H1 (cell line): Measurements from ENCODE around the gene DTNB. TPM values are rescaled to one million over a fixed set of nuclear protein-coding genes. Genes with fewer than 3 reads are reported as not detected.
A peak's percentile ranks its signal among the peaks of the same experiment; 100 is the strongest.

Experiments used
- CTCF ChIA-PET: fragments of 300-600 bp; sonication (Branson Sonifier 250); formaldehyde crosslinking; loops from one replicate; lab custom pipeline; 2021; ENCODE audit not compliant: partially characterized antibody; lab: Charles Lee
- POLR2A ChIA-PET: fragments of 300-600 bp; sonication (Branson Sonifier 250); formaldehyde crosslinking; loops from one replicate; lab custom pipeline; 2021; ENCODE audit warnings: inconsistent platforms; ENCODE audit not compliant: partially characterized antibody; lab: Charles Lee
- DNase-seq, 2 experiments: peaks; one replicate each; pipeline versions ENCODE4 v3.0.0 to v3.0.0-alpha.2; 2010 to 2022; ENCODE audit warnings: low spot score in 2 of 2, low read depth in 1 of 2, mixed read lengths in 1 of 2
- FAIRE-seq: peaks from 2 replicates; lab custom pipeline; 2011; peaks lifted over from hg19 to GRCh38; lab: Jason Lieb, UNC
- H2AFZ ChIP-seq: 2 replicates; pipeline ENCODE4 v1.8.1; 2012; ENCODE audit warnings: low read length, inconsistent platforms
- H2AK5ac ChIP-seq: 2 replicates; pipeline ENCODE4 v1.6.1; 2013; ENCODE audit warnings: low read depth, low read length
- H2BK120ac ChIP-seq: replicated peaks from 2 replicates; pipeline ENCODE3; 2013; ENCODE audit warnings: low read depth, low read length, inconsistent platforms
- H2BK12ac ChIP-seq: 2 replicates; pipeline ENCODE4 v1.6.1; 2013; ENCODE audit warnings: low read depth, low read length
- H2BK15ac ChIP-seq: 2 replicates; pipeline ENCODE4 v1.6.1; 2013; ENCODE audit warnings: low read length
- H2BK20ac ChIP-seq: 2 replicates; pipeline ENCODE4 v1.6.1; 2013; ENCODE audit warnings: low read length
- H2BK5ac ChIP-seq: 2 replicates; pipeline ENCODE4 v1.6.1; 2013; ENCODE audit warnings: low read depth, low read length
- H3K14ac ChIP-seq: 2 replicates; pipeline ENCODE4 v1.6.1; 2013; ENCODE audit warnings: inconsistent platforms; ENCODE audit not compliant: insufficient read length
- H3K18ac ChIP-seq: 2 replicates; pipeline ENCODE4 v1.6.1; 2013; ENCODE audit warnings: low read length; ENCODE audit errors: extremely low read depth
- H3K23ac ChIP-seq: 2 replicates; pipeline ENCODE4 v1.6.1; 2013; ENCODE audit warnings: inconsistent platforms; ENCODE audit not compliant: insufficient read length
- H3K23me2 ChIP-seq: 2 replicates; pipeline ENCODE4 v1.6.1; 2013; ENCODE audit warnings: low read depth, low read length
- H3K27ac ChIP-seq: 2 replicates; pipeline ENCODE4 v1.6.1; 2011; ENCODE audit warnings: low read depth, low read length, inconsistent platforms
- H3K27me3 ChIP-seq, 4 experiments: replicated peaks in 1 of 4; 1 replicate in 1 of 4; 2 replicates in 3 of 4; pipeline versions ENCODE4 v1.6.1 to v1.8.1; 2011 to 2013; ENCODE audit warnings: low read length in 3 of 4, mild to moderate bottlenecking in 3 of 4, inconsistent platforms in 2 of 4, mixed read lengths in 2 of 4, moderate library complexity in 1 of 4; ENCODE audit not compliant: control insufficient read depth in 3 of 4, insufficient read depth in 3 of 4; ENCODE audit errors: extremely low read depth in 1 of 4
- H3K36me3 ChIP-seq, 4 experiments: 2 replicates each; pipeline versions ENCODE4 v1.6.1 to v1.8.1; 2011 to 2013; ENCODE audit warnings: mild to moderate bottlenecking in 4 of 4, low read length in 3 of 4, moderate library complexity in 2 of 4, control low read depth in 1 of 4, inconsistent platforms in 1 of 4; ENCODE audit not compliant: insufficient read depth in 4 of 4, control insufficient read depth in 2 of 4
- H3K4ac ChIP-seq: replicated peaks from 2 replicates; pipeline ENCODE3; 2013; ENCODE audit warnings: low read length, low read depth, mixed read lengths, inconsistent platforms; ENCODE audit not compliant: insufficient read length
- H3K4me1 ChIP-seq, 4 experiments: replicated peaks in 1 of 4; 1 replicate in 1 of 4; 2 replicates in 3 of 4; pipeline versions ENCODE4 v1.6.1 to v1.8.1; 2011 to 2013; ENCODE audit warnings: low read length in 3 of 4, inconsistent platforms in 2 of 4, mixed read lengths in 1 of 4; ENCODE audit not compliant: insufficient read depth in 4 of 4, control insufficient read depth in 3 of 4
- H3K4me2 ChIP-seq, 2 experiments: 2 replicates each; pipeline versions ENCODE4 v1.6.1 to v1.8.1; 2011 to 2013; ENCODE audit warnings: low read depth in 2 of 2, low read length in 2 of 2, control low read depth in 1 of 2, inconsistent platforms in 1 of 2, mild to moderate bottlenecking in 1 of 2; ENCODE audit not compliant: insufficient read depth in 1 of 2
- H3K4me3 ChIP-seq, 4 experiments: fragments of 200-600, 300-600 bp in 1 of 4; sonication (generic), shearing (Covaris generic), sonication (Bioruptor Twin) in 1 of 4; 2 replicates each; pipeline versions ENCODE4 v1.5.1 to v1.8.1; 2011 to 2016; ENCODE audit warnings: low read length in 4 of 4, low read depth in 3 of 4, control low read depth in 2 of 4, inconsistent platforms in 2 of 4, mild to moderate bottlenecking in 2 of 4, mixed read lengths in 1 of 4, moderate library complexity in 1 of 4; ENCODE audit not compliant: insufficient read depth in 2 of 4; ENCODE audit errors: extremely low read depth in 1 of 4
- H3K56ac ChIP-seq: replicated peaks from 2 replicates; pipeline ENCODE3; 2013; ENCODE audit warnings: low read depth, mild to moderate bottlenecking, mixed read lengths, low read length, inconsistent platforms; ENCODE audit not compliant: insufficient read length
- H3K79me1 ChIP-seq: 2 replicates; pipeline ENCODE4 v1.6.1; 2013; ENCODE audit warnings: low read depth, low read length, control low read depth
- H3K79me2 ChIP-seq, 2 experiments: 2 replicates each; pipeline versions ENCODE4 v1.6.1 to v1.8.1; 2012 to 2013; ENCODE audit warnings: low read length in 2 of 2, mild to moderate bottlenecking in 2 of 2, inconsistent platforms in 1 of 2; ENCODE audit not compliant: insufficient read depth in 2 of 2, control insufficient read depth in 1 of 2
- H3K9ac ChIP-seq, 4 experiments: replicated peaks in 1 of 4; 1 replicate in 1 of 4; 2 replicates in 3 of 4; pipeline versions ENCODE4 v1.6.1 to v1.8.1; 2011 to 2013; ENCODE audit warnings: low read depth in 3 of 4, low read length in 3 of 4, control low read depth in 2 of 4, mild to moderate bottlenecking in 2 of 4, moderate library complexity in 2 of 4, inconsistent platforms in 1 of 4; ENCODE audit errors: extremely low read depth in 1 of 4
- H3K9me3 ChIP-seq, 2 experiments: 2 replicates each; pipeline versions ENCODE4 v1.6.1 to v1.8.1; 2012 to 2013; ENCODE audit warnings: mild to moderate bottlenecking in 2 of 2, moderate library complexity in 2 of 2, control low read depth in 1 of 2, inconsistent platforms in 1 of 2, low read depth in 1 of 2, low read length in 1 of 2, mixed read lengths in 1 of 2; ENCODE audit not compliant: insufficient read depth in 2 of 2
- H4K20me1 ChIP-seq, 2 experiments: replicated peaks in 1 of 2; 2 replicates each; pipeline versions ENCODE3 to v1.8.1; 2011 to 2013; ENCODE audit warnings: inconsistent platforms in 2 of 2, low read length in 2 of 2, mild to moderate bottlenecking in 1 of 2; ENCODE audit not compliant: insufficient read depth in 2 of 2, control insufficient read depth in 1 of 2
- H4K5ac ChIP-seq: 2 replicates; pipeline ENCODE4 v1.6.1; 2013; ENCODE audit warnings: low read length, low read depth, mixed read lengths, inconsistent platforms; ENCODE audit not compliant: insufficient read length
- H4K8ac ChIP-seq: 2 replicates; pipeline ENCODE4 v1.8.0; 2013; ENCODE audit warnings: mild to moderate bottlenecking, moderate library complexity, low read length, inconsistent platforms; ENCODE audit not compliant: insufficient read depth; ENCODE audit errors: extremely low read depth
- H4K91ac ChIP-seq: replicated peaks from 2 replicates; pipeline ENCODE3; 2013; ENCODE audit warnings: low read length, mixed read lengths, inconsistent platforms; ENCODE audit not compliant: insufficient read length
- ATF2 ChIP-seq: IDR thresholded peaks from 2 replicates; pipeline ENCODE4 v1.6.1; 2012; ENCODE audit warnings: low read length, inconsistent platforms
- BCL11A ChIP-seq, 2 experiments: IDR thresholded peaks; one replicate each; pipeline ENCODE4 v1.6.1; 2011; ENCODE audit warnings: low read depth in 2 of 2, low read length in 2 of 2, mild to moderate bottlenecking in 2 of 2
- BRCA1 ChIP-seq: IDR thresholded peaks from 2 replicates; pipeline ENCODE4 v1.6.1; 2012; ENCODE audit warnings: low read depth, low read length, improper control_type of control experiment
- CTBP2 ChIP-seq: IDR thresholded peaks from 2 replicates; pipeline ENCODE4 v1.7.0; 2011; ENCODE audit warnings: borderline replicate concordance, mild to moderate bottlenecking, moderate library complexity, mixed read lengths, low read length; ENCODE audit not compliant: insufficient read depth, insufficient read length
- JUND ChIP-seq: IDR thresholded peaks from 2 replicates; pipeline ENCODE4 v1.6.1; 2011; ENCODE audit warnings: mild to moderate bottlenecking, improper control_type of control experiment, low read length
- POU5F1 ChIP-seq: IDR thresholded peaks from 2 replicates; pipeline ENCODE4 v1.6.1; 2011; ENCODE audit warnings: low read depth, mild to moderate bottlenecking, low read length, moderate library complexity
- RXRA ChIP-seq: IDR thresholded peaks from 2 replicates; pipeline ENCODE4 v1.6.1; 2011; ENCODE audit warnings: low read depth, mild to moderate bottlenecking, low read length, moderate library complexity; ENCODE audit not compliant: insufficient read depth
- SAP30 ChIP-seq: fragments of 300-600 bp; sonication (generic); IDR thresholded peaks from 2 replicates; pipeline ENCODE4 v1.7.1; 2012; ENCODE audit warnings: low read length, moderate library complexity, mild to moderate bottlenecking, inconsistent platforms; ENCODE audit not compliant: insufficient read depth, insufficient replicate concordance
- SP4 ChIP-seq: IDR thresholded peaks from 2 replicates; pipeline ENCODE4 v1.6.1; 2012; ENCODE audit warnings: low read length, inconsistent platforms
- TAF1 ChIP-seq: IDR thresholded peaks from 2 replicates; pipeline ENCODE4 v1.6.1; 2011; ENCODE audit warnings: mild to moderate bottlenecking, low read depth, low read length
- YY1 ChIP-seq: IDR thresholded peaks from 2 replicates; pipeline ENCODE4 v1.6.1; 2011; ENCODE audit warnings: low read depth, mild to moderate bottlenecking, low read length
- WGBS, 2 experiments: shearing (Covaris generic) in 1 of 2; methylation state at CpG; one replicate each; pipeline versions ENCODE4 v1.1.6 to v1.1.7; 2013 to 2015; ENCODE audit warnings: low lambda C conversion rate in 2 of 2, mixed read lengths in 2 of 2, inconsistent platforms in 1 of 2, low coverage in 1 of 2, missing lambda C conversion rate in 1 of 2; ENCODE audit not compliant: insufficient replicate concordance in 2 of 2, insufficient coverage in 1 of 2, insufficient read length in 1 of 2; ENCODE audit errors: extremely low coverage in 1 of 2, missing lambda C conversion rate in 1 of 2; 5-methylcytosine and 5-hydroxymethylcytosine counted together
- polyA plus RNA-seq, 7 experiments: library from polyadenylated mRNA; depleted of rRNA in 3 of 7; stranded (reverse) in 5 of 7; unstranded in 2 of 7; fragments of >200 nt in 5 of 7; fragments of 200-250 nt in 2 of 7; gene quantifications; 1 replicate in 5 of 7; 2 replicates in 1 of 7; 4 replicates in 1 of 7; pipeline versions ENCODE4 v1.2.1 to v1.2.3, GENCODE V29; 2011 to 2013; ENCODE audit warnings: missing spikeins in 2 of 7, mixed read lengths in 2 of 7
- total RNA-seq: library from RNA; stranded (reverse); fragmentation: NEBNext Ultra II Directional; extraction: Animal tissue kit (Norgen Biotek cat#: 25700); gene quantifications from 2 replicates; pipeline ENCODE4 v1.2.1, GENCODE V29; 2021

DTNB gene
- total and polyA plus RNA-seq, 2 of the 8 experiments (the other 6 are each of a cell fraction or from before 2014, with no cell fraction given): 39.6 to 49.5 TPM

GRCh38 chr2:25380586-25381375, 292.6 kb downstream of the DTNB start:
- H2BK5ac ChIP-seq: no peak overlapping the region
- H2BK20ac ChIP-seq: no peak overlapping the region
- 89% methylated on average over 12 of the region's 12 CpGs; no CpG with 5 or more reads in 1 of the 2 experiments for WGBS, 2 experiments
- ChIA-PET CTCF (interaction anchor here (1.0 to 3.5 kb wide), 5 partner anchors 8 to 72 kb away, joined by 3 to 13 read pairs (median 5); no protein-coding TSS in a partner anchor), POLR2A (interaction anchor here (2.2 kb wide), 1 partner anchor 9 kb away, joined by 7 read pairs; no protein-coding TSS in a partner anchor)
- no peak overlapping the region for H3K14ac ChIP-seq
- no peak overlapping the region for H4K5ac ChIP-seq
- H3K4me1 ChIP-seq: peaks cover 0 to 13% (median 10%) of the 10 kb centered on the region in 4 experiments; a peak in 5 of 7 replicates
- H3K9ac ChIP-seq: no peak overlapping the region; a peak in 1 of 7 replicates
- no peaks in the 10 kb centered on the region for H3K23me2 ChIP-seq
- H3K4ac ChIP-seq: no peak overlapping the region
- no peaks in the 10 kb centered on the region; a peak in 1 of 8 replicates for H3K36me3 ChIP-seq
- FAIRE-seq (no peak), DNase-seq (peak in 1 of 2 experiments; percentile 40)
- no peak overlapping the region for H3K4me3 ChIP-seq
- H3K4me2 ChIP-seq: no peak overlapping the region
- no peaks in the 10 kb centered on the region for H3K79me2 ChIP-seq
- no peak overlapping the region for H2BK15ac ChIP-seq
- H3K56ac ChIP-seq: no peak overlapping the region
- no peaks in the 10 kb centered on the region for H4K20me1 ChIP-seq
- H2BK120ac ChIP-seq: no peak overlapping the region
- H3K79me1 ChIP-seq: no peaks in the 10 kb centered on the region
- no peak overlapping the region for H3K23ac ChIP-seq
- H4K91ac ChIP-seq: no peak overlapping the region
- no peak overlapping the region for H3K18ac ChIP-seq
- H2BK12ac ChIP-seq: no peak overlapping the region
- no peak overlapping the region for H2AK5ac ChIP-seq
- H3K9me3 ChIP-seq: no peaks in the 10 kb centered on the region
- H3K27me3 ChIP-seq: peaks cover 0 to 2% (median 0%) of the 10 kb centered on the region in 4 experiments; a peak in 4 of 7 replicates
- no peak overlapping the region for H2AFZ ChIP-seq
- H4K8ac ChIP-seq: no peak overlapping the region
- H3K27ac ChIP-seq: no peak overlapping the region
- no peak for TF ChIP-seq BRCA1
- TF ChIP-seq TAF1: no peak
- no peak for TF ChIP-seq CTBP2
- TF ChIP-seq SAP30: no peak
- TF ChIP-seq SP4: no peak
- TF ChIP-seq RXRA: no peak
- no peak for TF ChIP-seq ATF2
- no peak for TF ChIP-seq POU5F1
- no peak for TF ChIP-seq BCL11A (IDR thresholded peaks at IDR 0.05; ENCODE audit: low read depth in 2 of 2, low read length in 2 of 2)
- no peak for TF ChIP-seq JUND
- TF ChIP-seq YY1: no peak
